MM.1S (cell line): ENCODE data around the gene BCR.

Source experiments
- EZH2 ChIP-seq: fragments of 300-600 bp; sonication (generic); optimal IDR thresholded peaks from 2 replicates; pipeline ENCODE3; 2017; ENCODE audit warnings: low read depth, mild to moderate bottlenecking, antibody characterized with exemption, low read length, mixed read lengths
- TF ChIP-seq, protein P1 (sequence below): fragments of 300-600 bp; sonication (generic); IDR thresholded peaks from 2 replicates; pipeline ENCODE4 v1.5.1; 2016; ENCODE audit warnings: antibody characterized with exemption, low read length, mixed read lengths

DNA sequence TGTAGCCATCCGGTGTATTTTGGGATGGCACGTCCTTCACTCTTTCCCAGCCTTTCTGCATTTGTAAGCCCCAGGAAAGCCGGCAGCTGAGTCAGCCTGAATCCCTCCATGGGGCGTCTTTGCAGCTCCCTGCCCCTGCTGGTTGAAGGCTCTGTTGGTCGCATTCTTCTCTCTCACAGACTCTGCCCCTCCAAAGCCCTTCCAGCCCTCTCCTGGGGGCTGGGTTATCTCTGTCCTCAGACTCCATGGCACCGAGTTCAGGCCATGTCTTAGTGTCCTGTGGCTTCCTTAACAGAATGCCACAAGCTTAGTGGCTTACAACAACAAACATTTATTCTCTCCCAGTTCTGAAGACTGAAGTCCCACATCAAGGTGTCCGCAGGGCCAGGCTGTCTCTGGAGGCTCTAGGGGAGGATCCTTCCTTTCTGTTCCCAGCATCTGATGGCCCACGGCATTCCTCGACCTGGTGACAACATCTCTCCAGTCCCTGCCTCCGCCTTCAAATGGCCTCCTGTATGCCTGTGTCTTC is 62.2 kb downstream of the BCR start:
- TF ChIP-seq EZH2, result no peak
- TF ChIP-seq, protein P1, sequence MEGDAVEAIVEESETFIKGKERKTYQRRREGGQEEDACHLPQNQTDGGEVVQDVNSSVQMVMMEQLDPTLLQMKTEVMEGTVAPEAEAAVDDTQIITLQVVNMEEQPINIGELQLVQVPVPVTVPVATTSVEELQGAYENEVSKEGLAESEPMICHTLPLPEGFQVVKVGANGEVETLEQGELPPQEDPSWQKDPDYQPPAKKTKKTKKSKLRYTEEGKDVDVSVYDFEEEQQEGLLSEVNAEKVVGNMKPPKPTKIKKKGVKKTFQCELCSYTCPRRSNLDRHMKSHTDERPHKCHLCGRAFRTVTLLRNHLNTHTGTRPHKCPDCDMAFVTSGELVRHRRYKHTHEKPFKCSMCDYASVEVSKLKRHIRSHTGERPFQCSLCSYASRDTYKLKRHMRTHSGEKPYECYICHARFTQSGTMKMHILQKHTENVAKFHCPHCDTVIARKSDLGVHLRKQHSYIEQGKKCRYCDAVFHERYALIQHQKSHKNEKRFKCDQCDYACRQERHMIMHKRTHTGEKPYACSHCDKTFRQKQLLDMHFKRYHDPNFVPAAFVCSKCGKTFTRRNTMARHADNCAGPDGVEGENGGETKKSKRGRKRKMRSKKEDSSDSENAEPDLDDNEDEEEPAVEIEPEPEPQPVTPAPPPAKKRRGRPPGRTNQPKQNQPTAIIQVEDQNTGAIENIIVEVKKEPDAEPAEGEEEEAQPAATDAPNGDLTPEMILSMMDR, result no peak
